B cell (primary cell): Measurements from ENCODE around the gene SERPINE1.
"Not testable (repeated sequence)": the region's sequence is repeated elsewhere in the genome, so short reads cannot be mapped to it uniquely, and the experiment has no call there.

Experiments used
- CTCF ChIP-seq: fragments of 200-600 bp; IDR thresholded peaks from one replicate; pipeline ENCODE4 v1.8.0; 2022; ENCODE audit warnings: antibody characterized with exemption, mild to moderate bottlenecking
- EZH2 ChIP-seq: IDR thresholded peaks from 2 replicates; pipeline ENCODE4 v1.6.1; 2012; ENCODE audit warnings: borderline replicate concordance, low read depth, mild to moderate bottlenecking, moderate library complexity, low read length; ENCODE audit not compliant: insufficient read depth, poor library complexity, severe bottlenecking

DNA sequence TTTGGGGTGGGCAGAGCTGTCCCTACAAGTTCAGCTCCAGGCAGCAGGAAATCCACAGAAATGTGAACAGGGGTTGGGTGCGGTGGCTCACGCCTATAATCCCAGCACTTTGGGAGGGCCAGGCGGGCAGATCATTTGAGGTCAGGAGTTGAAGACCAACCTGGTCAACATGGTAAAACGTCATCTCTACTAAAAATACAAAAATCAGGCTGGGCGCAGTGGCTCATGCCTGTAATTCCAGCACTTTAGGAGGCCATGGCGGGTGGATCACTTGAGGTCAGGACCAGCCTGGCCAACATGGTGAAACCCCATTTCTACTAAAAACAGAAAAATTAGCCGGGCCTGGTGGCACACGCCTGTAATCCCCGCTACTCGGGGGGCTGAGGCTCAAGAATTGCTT is 23.2 kb upstream of the SERPINE1 start:
- not testable (repeated sequence) for TF ChIP-seq CTCF, EZH2
